Measurements from ENCODE around the gene PHOSPHO1.

Gene PHOSPHO1

DNA sequence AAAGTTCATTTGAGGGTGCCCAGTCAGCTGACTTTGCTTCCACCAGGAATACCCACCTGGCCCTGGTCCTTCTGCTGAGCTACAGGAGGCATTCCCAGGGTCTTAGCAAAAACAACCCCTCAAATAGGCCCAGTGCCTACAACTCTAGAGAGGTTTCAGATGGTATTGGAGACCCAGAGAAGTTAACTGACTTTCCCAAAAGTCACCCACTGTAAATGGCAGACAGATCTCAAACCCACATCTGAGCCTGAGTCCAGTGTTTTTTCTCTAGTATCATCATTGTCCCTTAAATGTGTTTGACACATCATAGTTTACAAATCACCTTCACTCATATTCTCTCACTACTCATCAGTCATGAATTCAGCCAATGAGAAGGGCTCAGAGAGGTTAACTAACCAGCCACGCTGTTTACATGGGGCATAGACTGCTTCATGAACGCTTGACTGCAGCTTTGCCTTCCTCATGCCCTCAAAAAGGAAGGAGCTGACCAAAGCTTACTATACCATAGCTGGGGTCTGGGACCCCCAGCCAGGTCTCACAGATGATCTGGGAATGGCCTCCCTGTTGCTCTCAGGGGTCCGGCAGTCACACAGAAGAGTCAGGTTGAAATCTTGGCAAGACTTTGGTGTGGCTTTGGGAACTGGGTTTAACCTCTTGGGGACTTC is 3.7 kb downstream of the PHOSPHO1 start:
- Histone ChIP-seq H3K9me3 (ENCODE audit: insufficient read depth, low read depth, low read length) (no peaks in the 10 kb centered on the region), H3K9ac (ENCODE audit: low read depth, low read length) (no peak overlapping the region), H3K4me1 (ENCODE audit: insufficient read depth, low read length) (peaks cover 4% of the 10 kb centered on the region; the same call in 1 of the 2 replicates), H3K27ac (ENCODE audit: low read depth, low read length) (no peak overlapping the region), H3K4me3 (ENCODE audit: low read length) (no peak overlapping the region), H3K27me3 (ENCODE audit: insufficient read depth, low read length) (peaks cover 93% of the 10 kb centered on the region), H3K36me3 (ENCODE audit: insufficient read depth, low read length) (no peaks in the 10 kb centered on the region)
- WGBS, result 88% methylated on average over 3 of the region's 3 CpGs

- Histone ChIP-seq H3K4me1 (ENCODE audit: insufficient read depth, low read length) (peaks cover 4% of the 10 kb centered on the region; the same call in 1 of the 2 replicates), H3K27me3 (ENCODE audit: insufficient read depth, low read length) (peaks cover 87% of the 10 kb centered on the region), H3K9ac (ENCODE audit: low read depth, low read length) (no peak overlapping the region), H3K36me3 (ENCODE audit: insufficient read depth, low read length) (no peaks in the 10 kb centered on the region), H3K27ac (ENCODE audit: low read depth, low read length) (no peak overlapping the region), H3K9me3 (ENCODE audit: insufficient read depth, low read depth, low read length) (no peaks in the 10 kb centered on the region), H3K4me3 (ENCODE audit: low read length) (no peak overlapping the region)
- WGBS, result 83% methylated on average over 7 of the region's 8 CpGs
Measured at GRCh38 chr17:49225554-49226236, 4.9 kb downstream of the PHOSPHO1 start.

- Histone ChIP-seq H3K4me3 (ENCODE audit: low read length) (peak overlapping the region; percentile 54), H3K27me3 (ENCODE audit: insufficient read depth, low read length) (peaks cover 81% of the 10 kb centered on the region), H3K9ac (ENCODE audit: low read depth, low read length) (peak overlapping the region; percentile 66), H3K27ac (ENCODE audit: low read depth, low read length) (no peak overlapping the region), H3K36me3 (ENCODE audit: insufficient read depth, low read length) (no peaks in the 10 kb centered on the region), H3K4me1 (ENCODE audit: insufficient read depth, low read length) (peaks cover 4% of the 10 kb centered on the region; the same call in 1 of the 2 replicates), H3K9me3 (ENCODE audit: insufficient read depth, low read depth, low read length) (no peaks in the 10 kb centered on the region)
- 19% methylated on average over 11 of the region's 11 CpGs for WGBS
Measured at GRCh38 chr17:49224997-49225337, 5.6 kb downstream of the PHOSPHO1 start.

DNA sequence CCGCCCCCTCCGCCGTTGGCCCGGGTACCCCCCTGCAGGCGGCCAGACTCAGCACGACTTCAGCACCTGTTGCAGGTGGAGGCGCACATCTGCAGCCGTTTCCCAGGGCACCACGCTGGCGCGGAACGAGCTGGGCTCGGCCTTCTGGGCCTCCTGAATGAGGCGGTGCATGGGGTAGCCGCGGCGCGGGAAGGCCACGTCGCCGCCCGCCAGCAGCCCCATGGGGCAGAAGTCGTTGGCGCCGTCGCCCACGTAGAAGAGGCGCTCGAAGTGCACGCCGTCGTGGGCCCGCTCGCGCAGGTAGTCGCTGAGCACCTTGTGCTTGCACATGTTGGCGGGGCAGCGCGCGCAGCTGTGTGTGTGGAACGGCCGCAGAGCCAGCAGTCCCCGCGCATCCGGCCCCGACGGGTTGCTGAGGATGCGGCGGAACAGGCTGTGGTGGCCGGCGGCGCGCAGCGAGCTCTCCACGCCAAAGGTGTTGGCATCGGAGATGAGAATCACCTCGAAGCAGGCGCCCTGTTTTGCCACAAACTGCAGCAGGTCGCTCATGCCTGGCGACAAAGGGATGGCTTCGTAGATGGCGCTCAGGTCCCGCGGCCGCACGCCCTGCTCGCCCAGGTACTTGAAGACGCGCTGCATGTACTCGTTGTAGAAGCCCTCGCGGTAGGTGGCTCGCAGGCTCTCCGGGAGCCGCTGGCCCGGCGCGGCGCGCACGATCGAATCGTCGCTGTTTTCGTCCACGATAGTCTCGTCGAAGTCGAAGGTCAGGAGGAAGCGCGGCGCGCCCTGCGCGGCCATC is 6.2 kb downstream of the PHOSPHO1 start:
- Histone ChIP-seq H3K9ac (ENCODE audit: low read depth, low read length) (peak overlapping the region; percentile 66), H3K4me3 (ENCODE audit: low read length) (peak overlapping the region; percentile 54), H3K4me1 (ENCODE audit: insufficient read depth, low read length) (peaks cover 4% of the 10 kb centered on the region; the same call in 1 of the 2 replicates), H3K27me3 (ENCODE audit: insufficient read depth, low read length) (peaks cover 76% of the 10 kb centered on the region), H3K36me3 (ENCODE audit: insufficient read depth, low read length) (no peaks in the 10 kb centered on the region), H3K27ac (ENCODE audit: low read depth, low read length) (no peak overlapping the region), H3K9me3 (ENCODE audit: insufficient read depth, low read depth, low read length) (no peaks in the 10 kb centered on the region)
- WGBS, result 2% methylated on average over 95 of the region's 95 CpGs

DNA sequence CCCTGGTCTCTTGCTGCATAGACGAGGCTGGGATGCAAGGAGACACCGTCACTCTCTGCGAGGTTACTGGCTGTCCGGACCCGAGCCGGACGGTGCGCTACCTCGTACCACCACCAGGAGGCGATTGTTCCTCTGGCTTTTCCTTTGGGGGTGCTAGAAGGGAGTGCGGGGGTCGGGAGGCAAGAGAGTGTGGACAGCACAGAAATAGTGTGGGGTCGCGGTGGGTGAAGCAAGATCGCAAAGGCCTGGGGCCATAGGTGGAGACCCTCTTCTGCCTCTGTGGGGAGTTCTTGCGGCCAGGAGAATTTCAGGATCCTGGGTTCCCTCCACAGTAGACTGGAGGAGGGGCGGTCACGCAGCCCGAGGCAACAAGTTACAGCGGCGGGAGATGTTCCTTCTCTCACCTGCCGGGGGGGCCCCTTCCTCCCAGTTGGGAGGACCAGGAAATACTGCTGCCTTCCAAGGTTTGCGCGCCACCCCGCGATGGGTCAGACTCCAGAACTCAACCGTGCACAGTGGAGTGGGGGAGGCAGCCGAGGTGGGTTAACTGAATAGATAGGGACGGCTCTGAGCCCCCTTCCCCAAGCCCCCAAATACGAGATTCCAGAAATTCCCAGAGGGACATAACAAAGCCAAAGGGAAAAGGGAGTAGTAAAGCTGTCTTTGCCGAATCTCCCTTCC is 6.9 kb downstream of the PHOSPHO1 start:
- Histone ChIP-seq H3K4me1 (ENCODE audit: insufficient read depth, low read length) (peaks cover 4% of the 10 kb centered on the region; the same call in 1 of the 2 replicates), H3K9ac (ENCODE audit: low read depth, low read length) (peak overlapping the region; percentile 64; the same call in 1 of the 2 replicates), H3K27ac (ENCODE audit: low read depth, low read length) (no peak overlapping the region), H3K36me3 (ENCODE audit: insufficient read depth, low read length) (no peaks in the 10 kb centered on the region), H3K27me3 (ENCODE audit: insufficient read depth, low read length) (peaks cover 69% of the 10 kb centered on the region), H3K9me3 (ENCODE audit: insufficient read depth, low read depth, low read length) (no peaks in the 10 kb centered on the region), H3K4me3 (ENCODE audit: low read length) (peak overlapping the region; percentile 54)
- 2% methylated on average over 29 of the region's 31 CpGs for WGBS

DNA sequence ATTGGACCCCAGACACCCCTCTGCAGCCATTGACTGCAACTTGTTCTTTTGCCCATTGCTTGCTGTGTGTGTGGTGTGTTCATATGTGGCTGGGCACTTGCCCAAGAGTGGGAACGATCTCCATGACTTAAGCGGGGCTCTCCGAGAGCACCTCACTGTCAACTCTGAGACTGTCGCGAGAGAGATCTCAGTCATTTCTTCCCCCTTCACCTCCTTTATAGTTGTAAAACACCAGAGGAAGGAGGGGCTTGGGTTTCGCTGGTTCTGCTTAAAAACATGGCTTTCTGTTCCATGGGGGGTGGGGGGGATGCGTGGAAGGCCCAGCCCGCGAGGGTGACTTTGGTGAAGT is 7.4 kb downstream of the PHOSPHO1 start:
- Histone ChIP-seq H3K9ac (ENCODE audit: low read depth, low read length) (no peak overlapping the region), H3K27me3 (ENCODE audit: insufficient read depth, low read length) (peaks cover 67% of the 10 kb centered on the region), H3K9me3 (ENCODE audit: insufficient read depth, low read depth, low read length) (no peaks in the 10 kb centered on the region), H3K27ac (ENCODE audit: low read depth, low read length) (no peak overlapping the region), H3K4me3 (ENCODE audit: low read length) (peak overlapping the region; percentile 54; the same call in 1 of the 2 replicates), H3K36me3 (ENCODE audit: insufficient read depth, low read length) (no peaks in the 10 kb centered on the region), H3K4me1 (ENCODE audit: insufficient read depth, low read length) (peaks cover 6% of the 10 kb centered on the region)
- WGBS, result 35% methylated on average over 9 of the region's 9 CpGs

GRCh38 chr17:49219987-49220386 is 10.6 kb downstream of the PHOSPHO1 start:
- no peaks in the 10 kb centered on the region for H3K9me3 ChIP-seq (ENCODE audit: insufficient read depth, low read depth, low read length)
- WGBS, result 95% methylated on average over 15 of the region's 15 CpGs
- peaks cover 36% of the 10 kb centered on the region for H3K27me3 ChIP-seq (ENCODE audit: insufficient read depth, low read length)
- peaks cover 9% of the 10 kb centered on the region for H3K4me1 ChIP-seq (ENCODE audit: insufficient read depth, low read length)
- no peak overlapping the region for H3K4me3 ChIP-seq (ENCODE audit: low read length)
- H3K36me3 ChIP-seq (ENCODE audit: insufficient read depth, low read length), result no peaks in the 10 kb centered on the region
- H3K27ac ChIP-seq (ENCODE audit: low read depth, low read length), result no peak overlapping the region
- H3K9ac ChIP-seq (ENCODE audit: low read depth, low read length), result no peak overlapping the region

GRCh38 chr17:49218941-49219913 is 11.4 kb downstream of the PHOSPHO1 start:
- no peak overlapping the region for H3K27ac ChIP-seq (ENCODE audit: low read depth, low read length)
- no peak overlapping the region for H3K4me3 ChIP-seq (ENCODE audit: low read length)
- WGBS, result 90% methylated on average over 33 of the region's 37 CpGs
- H3K4me1 ChIP-seq (ENCODE audit: insufficient read depth, low read length), result peaks cover 9% of the 10 kb centered on the region
- H3K36me3 ChIP-seq (ENCODE audit: insufficient read depth, low read length), result no peaks in the 10 kb centered on the region
- H3K9me3 ChIP-seq (ENCODE audit: insufficient read depth, low read depth, low read length), result no peaks in the 10 kb centered on the region
- no peak overlapping the region for H3K9ac ChIP-seq (ENCODE audit: low read depth, low read length)
- peaks cover 29% of the 10 kb centered on the region for H3K27me3 ChIP-seq (ENCODE audit: insufficient read depth, low read length)

DNA sequence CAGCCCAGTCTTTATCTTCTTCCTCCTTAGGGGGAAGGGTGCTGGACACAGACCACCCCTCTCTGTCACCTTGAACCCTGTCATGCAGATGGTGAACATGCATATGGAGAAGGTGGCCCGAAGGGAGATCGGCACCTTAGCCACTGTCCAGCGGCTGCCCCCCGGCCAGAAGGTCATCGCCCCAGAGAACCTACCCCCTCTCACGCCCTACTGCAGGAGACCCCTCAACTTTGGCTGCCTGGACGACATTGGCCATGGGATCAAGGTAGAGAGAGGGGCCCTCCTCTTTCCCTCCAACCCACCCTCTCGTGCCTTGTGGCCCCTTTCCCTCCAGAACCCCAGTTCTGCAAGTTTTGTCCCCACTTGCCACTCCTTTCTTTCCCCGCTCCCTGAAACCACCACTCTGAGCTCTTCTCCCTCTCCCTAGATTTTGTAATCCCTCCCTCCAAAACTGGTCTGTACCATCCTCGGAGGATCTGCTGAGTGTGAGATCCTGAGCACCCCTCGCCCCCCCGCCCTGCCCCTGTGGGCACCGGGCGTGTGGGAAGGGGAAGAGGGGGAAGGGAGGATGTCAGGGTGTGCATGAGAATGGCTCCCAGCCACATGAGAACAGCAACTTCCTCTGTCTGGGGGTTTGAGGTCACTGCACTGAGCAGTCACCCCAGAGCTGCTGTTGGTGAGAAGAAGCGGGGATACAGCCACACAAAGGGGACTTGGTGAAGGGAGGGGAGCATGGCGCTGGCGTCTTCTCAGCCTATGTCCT is 12.8 kb downstream of the PHOSPHO1 start:
- 91% methylated on average over 17 of the region's 17 CpGs for WGBS
- Histone ChIP-seq H3K27me3 (ENCODE audit: insufficient read depth, low read length) (peaks cover 15% of the 10 kb centered on the region), H3K36me3 (ENCODE audit: insufficient read depth, low read length) (no peaks in the 10 kb centered on the region), H3K9ac (ENCODE audit: low read depth, low read length) (no peak overlapping the region), H3K4me1 (ENCODE audit: insufficient read depth, low read length) (peaks cover 11% of the 10 kb centered on the region), H3K4me3 (ENCODE audit: low read length) (no peak overlapping the region), H3K27ac (ENCODE audit: low read depth, low read length) (no peak overlapping the region), H3K9me3 (ENCODE audit: insufficient read depth, low read depth, low read length) (no peaks in the 10 kb centered on the region)
